Measurements from ENCODE around the gene UXS1.

The UXS1 gene

DNA sequence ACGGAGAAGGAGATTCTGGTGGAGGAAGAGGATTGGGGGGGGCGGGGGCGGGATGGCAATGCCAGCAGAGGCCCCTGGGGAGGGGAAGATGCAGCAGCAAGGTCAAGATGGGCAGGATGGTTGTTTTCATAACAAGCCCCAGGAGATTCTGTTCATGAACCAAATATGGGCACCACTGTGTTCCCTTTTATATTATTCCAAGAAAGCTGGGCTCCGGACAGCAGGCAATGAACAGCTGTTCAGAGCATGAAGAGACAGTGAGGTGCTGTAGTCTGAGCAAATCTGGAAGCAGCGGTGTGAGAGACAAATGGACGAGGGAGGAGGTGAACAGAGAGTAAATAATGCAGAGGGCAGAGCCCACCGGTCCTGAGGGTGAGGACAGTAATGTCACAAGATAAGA lies 20.0 kb downstream of the UXS1 start:
- TF ChIP-seq, protein P1, sequence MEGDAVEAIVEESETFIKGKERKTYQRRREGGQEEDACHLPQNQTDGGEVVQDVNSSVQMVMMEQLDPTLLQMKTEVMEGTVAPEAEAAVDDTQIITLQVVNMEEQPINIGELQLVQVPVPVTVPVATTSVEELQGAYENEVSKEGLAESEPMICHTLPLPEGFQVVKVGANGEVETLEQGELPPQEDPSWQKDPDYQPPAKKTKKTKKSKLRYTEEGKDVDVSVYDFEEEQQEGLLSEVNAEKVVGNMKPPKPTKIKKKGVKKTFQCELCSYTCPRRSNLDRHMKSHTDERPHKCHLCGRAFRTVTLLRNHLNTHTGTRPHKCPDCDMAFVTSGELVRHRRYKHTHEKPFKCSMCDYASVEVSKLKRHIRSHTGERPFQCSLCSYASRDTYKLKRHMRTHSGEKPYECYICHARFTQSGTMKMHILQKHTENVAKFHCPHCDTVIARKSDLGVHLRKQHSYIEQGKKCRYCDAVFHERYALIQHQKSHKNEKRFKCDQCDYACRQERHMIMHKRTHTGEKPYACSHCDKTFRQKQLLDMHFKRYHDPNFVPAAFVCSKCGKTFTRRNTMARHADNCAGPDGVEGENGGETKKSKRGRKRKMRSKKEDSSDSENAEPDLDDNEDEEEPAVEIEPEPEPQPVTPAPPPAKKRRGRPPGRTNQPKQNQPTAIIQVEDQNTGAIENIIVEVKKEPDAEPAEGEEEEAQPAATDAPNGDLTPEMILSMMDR (IDR thresholded peaks at IDR 0.05; ENCODE audit: low read depth, low read length), result no peak
- no peak for DNase-seq (ENCODE audit: low read depth in 2 of 2)
- no peak overlapping the region for H3K4me3 ChIP-seq (replicated peaks in 1 of 2; ENCODE audit: low read depth in 2 of 2, low read length in 2 of 2)

DNA sequence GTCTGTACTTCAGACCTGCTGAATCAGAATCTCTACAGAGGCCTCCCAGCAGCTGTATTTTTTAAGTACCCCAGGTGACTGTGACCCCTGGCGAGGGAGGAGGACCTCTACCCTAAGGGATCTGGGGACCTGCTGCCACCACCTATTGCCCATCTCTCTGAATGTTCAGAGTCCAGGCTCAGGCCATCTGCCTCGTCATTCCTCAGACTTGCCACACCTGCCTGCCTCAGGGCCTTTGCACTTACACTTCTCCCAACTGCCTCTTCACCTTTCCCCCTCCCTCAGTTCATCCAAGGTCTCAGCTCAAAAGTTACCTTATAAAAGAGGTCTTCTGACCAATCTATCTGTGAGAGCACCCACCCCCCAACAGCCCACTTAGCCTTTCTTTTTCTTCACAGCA lies 21.5 kb downstream of the UXS1 start:
- DNase-seq (ENCODE audit: low read depth in 2 of 2), result no peak
- TF ChIP-seq, protein P1 (IDR thresholded peaks at IDR 0.05; ENCODE audit: low read depth, low read length), result no peak
- H3K4me3 ChIP-seq (replicated peaks in 1 of 2; ENCODE audit: low read depth in 2 of 2, low read length in 2 of 2), result no peak overlapping the region

DNA sequence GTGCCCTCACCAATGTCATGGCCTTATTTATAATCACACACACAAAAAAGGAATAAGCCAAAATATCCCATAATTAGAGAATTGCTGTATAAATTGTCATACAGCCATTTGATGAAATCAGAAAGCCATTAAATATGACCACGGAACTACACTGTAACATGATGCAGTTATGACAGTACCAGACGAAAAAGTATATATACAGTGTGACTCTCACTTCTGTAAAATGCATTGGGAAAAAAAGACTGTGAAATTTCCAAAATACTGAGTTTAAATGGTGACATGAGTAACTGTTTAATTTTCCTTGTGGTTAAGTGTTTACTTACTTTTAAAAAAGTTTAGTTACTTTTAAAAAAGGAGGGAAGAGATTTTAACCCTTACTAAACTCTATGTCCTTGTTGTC lies 25.4 kb downstream of the UXS1 start:
- no peak overlapping the region for H3K4me3 ChIP-seq (replicated peaks in 1 of 2; ENCODE audit: low read depth in 2 of 2, low read length in 2 of 2)
- no peak for DNase-seq (ENCODE audit: low read depth in 2 of 2)

DNA sequence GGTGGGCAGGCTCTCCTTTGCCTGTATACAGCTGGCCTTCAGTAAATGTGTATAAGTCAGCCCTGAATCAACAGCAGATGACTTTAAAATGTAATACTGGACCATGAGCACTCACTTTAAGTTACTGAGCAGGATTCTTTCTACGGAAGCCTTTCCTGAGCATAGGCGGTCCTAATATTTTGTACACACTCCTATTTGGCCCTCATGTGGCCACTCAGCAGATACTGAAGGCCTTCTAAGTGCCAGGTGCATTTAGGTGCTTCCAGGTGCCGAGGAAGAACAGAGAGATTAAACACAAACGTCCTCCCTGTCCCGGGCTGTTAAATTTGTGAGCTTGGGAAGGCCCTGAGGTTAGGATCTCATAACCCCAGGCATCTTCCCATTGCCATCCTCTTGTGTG lies 27.0 kb downstream of the UXS1 start:
- no peak for DNase-seq (ENCODE audit: low read depth in 2 of 2)
- TF ChIP-seq, protein P1 (IDR thresholded peaks at IDR 0.05; ENCODE audit: low read depth, low read length), result no peak
- H3K4me3 ChIP-seq (replicated peaks in 1 of 2; ENCODE audit: low read depth in 2 of 2, low read length in 2 of 2), result no peak overlapping the region

More for the DNA sequence above, 25.4 kb downstream of the UXS1 start:
- TF ChIP-seq, protein P1 (IDR thresholded peaks at IDR 0.05; ENCODE audit: low read depth, low read length), result no peak

DNA sequence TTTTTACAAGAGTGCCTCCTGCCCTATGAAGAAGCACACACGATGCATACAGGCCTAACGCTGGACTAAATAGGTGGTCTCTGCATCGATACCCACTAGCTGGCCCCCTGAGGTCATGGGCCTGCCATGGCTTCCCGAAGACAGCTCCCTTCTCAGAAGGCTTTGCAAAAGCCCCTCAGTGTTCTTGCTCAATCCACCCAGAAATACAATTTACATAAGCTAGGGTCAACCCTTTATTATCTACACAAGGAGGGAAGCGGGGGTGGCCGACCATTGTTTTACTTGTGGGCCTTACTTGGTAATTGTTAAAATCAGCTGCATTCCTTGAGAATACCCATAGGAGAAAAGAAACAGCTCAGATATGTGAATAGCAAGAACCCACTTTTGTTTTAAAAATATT lies 28.5 kb downstream of the UXS1 start:
- TF ChIP-seq, protein P1 (IDR thresholded peaks at IDR 0.05; ENCODE audit: low read depth, low read length), result no peak
- peak in 1 of 2 donors; percentile 23 for DNase-seq (ENCODE audit: low read depth in 2 of 2)
- no peak overlapping the region for H3K4me3 ChIP-seq (replicated peaks in 1 of 2; ENCODE audit: low read depth in 2 of 2, low read length in 2 of 2)

DNA sequence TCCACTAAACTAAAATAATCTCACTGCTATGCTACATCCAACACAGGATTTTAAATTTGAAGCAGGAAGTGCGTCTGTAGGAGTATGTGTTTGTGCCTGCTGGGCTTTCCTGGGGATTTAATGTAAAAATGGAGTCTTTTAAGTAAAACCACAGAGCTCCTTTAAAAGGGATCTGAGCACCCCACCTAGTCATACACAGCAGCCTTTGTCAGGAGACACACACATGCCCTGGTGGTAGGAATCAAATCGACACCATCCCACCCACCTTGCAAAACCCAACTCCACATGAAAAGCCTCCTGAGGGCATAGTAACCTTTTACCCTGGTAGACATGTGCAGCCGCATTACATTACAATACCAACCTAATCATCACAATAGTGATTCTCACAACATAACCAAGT lies 29.1 kb downstream of the UXS1 start:
- DNase-seq (ENCODE audit: low read depth in 2 of 2), result no peak
- TF ChIP-seq, protein P1 (IDR thresholded peaks at IDR 0.05; ENCODE audit: low read depth, low read length), result no peak
- no peak overlapping the region for H3K4me3 ChIP-seq (replicated peaks in 1 of 2; ENCODE audit: low read depth in 2 of 2, low read length in 2 of 2)

DNA sequence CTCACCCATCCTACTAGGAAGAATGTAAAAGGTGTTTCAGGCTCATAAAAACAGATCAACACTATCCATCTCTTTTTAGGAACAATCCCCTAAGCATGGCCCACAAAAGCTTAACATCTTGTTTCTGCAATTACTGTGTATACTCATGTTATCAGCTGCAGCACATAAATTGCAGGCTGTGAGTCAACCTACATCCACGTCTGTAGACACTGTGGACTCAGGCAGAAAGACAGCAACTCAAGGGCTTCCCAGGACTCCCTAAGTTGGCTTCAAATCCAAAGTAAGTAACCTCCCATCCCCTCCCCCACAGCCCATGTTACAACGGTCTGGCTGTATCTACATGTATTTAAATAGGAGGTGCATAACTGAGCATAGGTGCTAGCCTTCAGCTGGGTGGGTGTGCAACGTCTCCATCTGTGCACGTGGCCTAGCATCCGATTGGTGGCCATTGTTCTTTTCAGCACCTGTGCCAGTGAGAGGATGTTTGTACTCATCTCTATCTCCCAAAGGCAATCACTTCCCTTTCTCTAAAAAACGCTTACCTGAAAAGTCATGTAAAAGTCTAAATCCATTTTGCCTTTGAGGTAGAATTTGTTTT lies 30.1 kb downstream of the UXS1 start:
- DNase-seq (ENCODE audit: low read depth in 2 of 2), result peak; percentile 27 to 34
- TF ChIP-seq, protein P1 (IDR thresholded peaks at IDR 0.05; ENCODE audit: low read depth, low read length), result no peak
- no peak overlapping the region for H3K4me3 ChIP-seq (replicated peaks in 1 of 2; ENCODE audit: low read depth in 2 of 2, low read length in 2 of 2)
